ENCODE data around the gene MXRA5.
"Not testable (repeated sequence)": the region's sequence is repeated elsewhere in the genome, so short reads cannot be mapped to it uniquely, and the experiment has no call there.

The MXRA5 gene

GRCh38 chrX:3295731-3296130, 50.7 kb downstream of the MXRA5 start:
- Mint-ChIP-seq H3K4me3 (no peak overlapping the region), H3K9me3 (no peaks in the 10 kb centered on the region), H3K27me3 (no peaks in the 10 kb centered on the region), H3K36me3 (ENCODE audit: insufficient read depth) (peaks cover 3% of the 10 kb centered on the region), H3K27ac (no peak overlapping the region), H3K4me1 (ENCODE audit: low read depth in 2 of 2) (no peaks in the 10 kb centered on the region)
- DNase-seq, result no peak
- ATAC-seq (replicated peaks), result no peak

DNA sequence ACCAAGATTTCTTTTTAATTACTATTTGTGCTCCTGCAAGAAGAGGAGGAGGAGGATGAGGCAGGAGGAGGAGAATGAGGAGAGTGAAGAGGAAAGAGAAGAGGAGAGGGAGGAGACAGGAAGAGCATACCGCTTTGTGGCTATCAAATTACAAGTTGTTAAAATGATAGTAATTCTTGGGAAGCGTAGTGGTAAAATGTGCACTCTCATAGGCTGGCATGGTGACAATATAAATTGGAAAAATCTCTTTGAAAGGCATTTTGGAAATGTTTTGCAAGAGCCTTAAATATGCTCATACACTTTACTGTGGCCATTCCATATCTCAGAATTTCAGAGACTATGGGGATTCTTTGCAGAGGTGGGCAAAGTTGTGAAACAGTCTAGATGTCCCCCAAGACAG, 53.2 kb downstream of the MXRA5 start:
- Mint-ChIP-seq H3K27me3 (no peaks in the 10 kb centered on the region), H3K4me3 (no peak overlapping the region), H3K36me3 (ENCODE audit: insufficient read depth) (peaks cover 3% of the 10 kb centered on the region), H3K9me3 (no peaks in the 10 kb centered on the region), H3K4me1 (ENCODE audit: low read depth in 2 of 2) (no peaks in the 10 kb centered on the region), H3K27ac (no peak overlapping the region)
- ATAC-seq (replicated peaks) (no peak), DNase-seq (no peak)

DNA sequence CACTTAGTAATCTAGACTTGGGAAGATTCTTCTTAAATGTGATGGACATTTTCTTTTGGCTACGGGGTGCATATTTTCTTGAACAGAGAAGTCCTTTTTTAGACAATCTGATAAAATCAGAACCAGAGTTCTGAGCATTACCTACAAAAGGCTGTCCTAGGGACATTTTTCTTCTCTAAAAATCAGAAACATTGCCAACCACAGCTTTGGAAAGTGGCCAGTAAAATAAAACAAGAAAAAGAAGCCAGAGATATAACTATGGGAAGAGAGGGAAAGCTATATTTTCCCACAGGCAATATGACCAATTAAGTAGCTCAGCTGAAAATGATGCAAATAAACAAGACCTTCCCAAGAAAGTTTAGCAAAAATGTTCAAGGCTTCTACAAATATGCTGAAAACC, 55.9 kb downstream of the MXRA5 start:
- H3K4me1 Mint-ChIP-seq (ENCODE audit: low read depth in 2 of 2), result no peaks in the 10 kb centered on the region
- no peaks in the 10 kb centered on the region for H3K9me3 Mint-ChIP-seq
- H3K27me3 Mint-ChIP-seq, result no peaks in the 10 kb centered on the region
- no peak overlapping the region for H3K4me3 Mint-ChIP-seq
- H3K27ac Mint-ChIP-seq, result no peak overlapping the region
- DNase-seq (no peak), ATAC-seq (replicated peaks) (no peak)
- H3K36me3 Mint-ChIP-seq (ENCODE audit: insufficient read depth), result peaks cover 3% of the 10 kb centered on the region

- no peak overlapping the region for H3K27ac Mint-ChIP-seq
- ATAC-seq (replicated peaks) (no peak), DNase-seq (no peak)
- no peaks in the 10 kb centered on the region for H3K9me3 Mint-ChIP-seq
- H3K4me1 Mint-ChIP-seq (ENCODE audit: low read depth in 2 of 2), result no peaks in the 10 kb centered on the region
- no peaks in the 10 kb centered on the region for H3K36me3 Mint-ChIP-seq (ENCODE audit: insufficient read depth)
- H3K4me3 Mint-ChIP-seq, result no peak overlapping the region
- H3K27me3 Mint-ChIP-seq, result no peaks in the 10 kb centered on the region
Observed at GRCh38 chrX:3286196-3286945, 60.1 kb downstream of the MXRA5 start.

DNA sequence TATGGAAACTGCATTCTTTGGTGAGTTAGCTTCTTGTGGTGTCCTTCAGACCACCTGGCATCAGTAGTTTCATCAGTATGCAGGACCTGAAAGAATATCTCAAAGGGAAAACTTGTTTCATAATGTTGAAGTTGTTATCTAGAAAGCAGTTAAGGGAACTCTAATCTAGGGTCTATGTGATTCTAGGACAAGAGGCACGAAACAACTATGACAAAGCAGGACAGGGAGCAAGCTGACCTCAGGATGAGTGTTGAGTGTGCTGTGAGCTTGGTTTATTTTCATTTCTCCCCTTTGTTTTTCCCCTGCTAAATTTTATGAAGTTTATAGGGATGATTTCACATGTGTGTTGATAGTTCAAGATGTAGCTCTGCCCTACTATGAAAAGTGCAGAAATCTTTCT, 65.7 kb downstream of the MXRA5 start:
- H3K27me3 Mint-ChIP-seq, result no peaks in the 10 kb centered on the region
- no peak overlapping the region for H3K27ac Mint-ChIP-seq
- ATAC-seq (replicated peaks), result no peak

GRCh38 chrX:3273668-3274067, 72.8 kb downstream of the MXRA5 start:
- not testable (repeated sequence) for H3K27ac Mint-ChIP-seq; H3K27me3 Mint-ChIP-seq; ATAC-seq (replicated peaks); H3K9me3 Mint-ChIP-seq; H3K36me3 Mint-ChIP-seq (ENCODE audit: insufficient read depth); H3K4me1 Mint-ChIP-seq (ENCODE audit: low read depth in 2 of 2); H3K4me3 Mint-ChIP-seq; DNase-seq

More for the DNA sequence above, 65.7 kb downstream of the MXRA5 start:
- no peak for DNase-seq
- H3K9me3 Mint-ChIP-seq, result peaks cover 0 to 4% of the 10 kb centered on the region in 2 donors
- H3K36me3 Mint-ChIP-seq (ENCODE audit: insufficient read depth), result no peaks in the 10 kb centered on the region
- H3K4me3 Mint-ChIP-seq, result no peak overlapping the region
- no peaks in the 10 kb centered on the region for H3K4me1 Mint-ChIP-seq (ENCODE audit: low read depth in 2 of 2)

DNA sequence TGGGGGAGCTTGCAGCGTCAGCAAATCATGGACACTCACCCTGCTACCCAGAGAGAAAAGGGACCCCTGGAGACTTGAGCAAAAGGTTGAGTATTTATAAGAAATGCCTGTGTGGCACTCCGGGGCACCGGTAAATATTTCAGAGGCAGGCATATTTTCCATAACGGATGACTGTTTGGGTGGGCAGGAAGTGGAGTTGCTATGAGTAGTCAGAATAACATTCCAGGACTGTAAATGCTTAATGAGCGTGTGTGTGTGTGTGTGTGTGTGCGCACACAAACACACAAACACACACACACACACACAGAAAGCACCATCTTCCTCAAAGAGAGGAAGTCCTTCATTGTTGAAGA, 74.6 kb downstream of the MXRA5 start:
- no peaks in the 10 kb centered on the region for H3K4me1 Mint-ChIP-seq (ENCODE audit: low read depth in 2 of 2)

GRCh38 chrX:3271183-3271833, 75.1 kb downstream of the MXRA5 start:
- no peak overlapping the region for H3K4me3 Mint-ChIP-seq
- no peaks in the 10 kb centered on the region for H3K36me3 Mint-ChIP-seq (ENCODE audit: insufficient read depth)
- ATAC-seq (replicated peaks), result no peak
- H3K9me3 Mint-ChIP-seq, result no peaks in the 10 kb centered on the region
- no peak for DNase-seq
- no peak overlapping the region for H3K27ac Mint-ChIP-seq
- no peaks in the 10 kb centered on the region for H3K27me3 Mint-ChIP-seq
- H3K4me1 Mint-ChIP-seq (ENCODE audit: low read depth in 2 of 2), result no peaks in the 10 kb centered on the region

More for the DNA sequence above, 74.6 kb downstream of the MXRA5 start:
- H3K36me3 Mint-ChIP-seq (ENCODE audit: insufficient read depth), result no peaks in the 10 kb centered on the region
- H3K27me3 Mint-ChIP-seq, result no peaks in the 10 kb centered on the region
- DNase-seq (no peak), ATAC-seq (replicated peaks) (no peak)
- no peaks in the 10 kb centered on the region for H3K9me3 Mint-ChIP-seq
- no peak overlapping the region for H3K4me3 Mint-ChIP-seq
- no peak overlapping the region for H3K27ac Mint-ChIP-seq

- Mint-ChIP-seq H3K4me3 (no peak overlapping the region), H3K36me3 (ENCODE audit: insufficient read depth) (no peaks in the 10 kb centered on the region), H3K9me3 (peaks cover 0 to under 1% of the 10 kb centered on the region in 2 donors), H3K27me3 (no peaks in the 10 kb centered on the region), H3K27ac (no peak overlapping the region), H3K4me1 (ENCODE audit: low read depth in 2 of 2) (no peaks in the 10 kb centered on the region)
- DNase-seq (no peak), ATAC-seq (replicated peaks) (no peak)
Observed at GRCh38 chrX:3268829-3269228, 77.6 kb downstream of the MXRA5 start.

GRCh38 chrX:3263681-3264126, 82.7 kb downstream of the MXRA5 start:
- H3K4me3 Mint-ChIP-seq, result no peak overlapping the region
- H3K27me3 Mint-ChIP-seq, result no peaks in the 10 kb centered on the region

DNA sequence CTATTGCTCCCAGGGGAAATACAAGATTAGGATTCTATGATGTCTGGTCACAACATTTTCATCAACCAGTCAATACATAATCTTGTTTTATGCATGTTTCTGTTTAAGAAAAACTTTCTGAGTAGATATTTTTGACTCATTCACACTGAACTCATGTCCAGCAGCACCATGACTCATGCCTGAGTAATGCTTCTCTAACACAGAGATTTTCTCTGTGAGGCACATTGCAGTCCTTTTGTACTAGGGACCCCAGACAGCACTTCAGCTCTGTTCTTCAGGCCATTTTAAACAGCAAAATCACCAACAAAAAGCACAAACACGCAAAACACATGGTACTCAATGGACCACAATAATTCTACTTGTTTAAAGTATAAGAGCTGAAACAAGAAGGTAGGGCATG, 83.6 kb downstream of the MXRA5 start:
- DNase-seq (no peak), ATAC-seq (replicated peaks) (no peak)
- Mint-ChIP-seq H3K4me1 (ENCODE audit: low read depth in 2 of 2) (no peaks in the 10 kb centered on the region), H3K4me3 (no peak overlapping the region), H3K9me3 (peaks cover 0 to 4% of the 10 kb centered on the region in 2 donors), H3K27me3 (no peaks in the 10 kb centered on the region), H3K27ac (no peak overlapping the region), H3K36me3 (ENCODE audit: insufficient read depth) (no peaks in the 10 kb centered on the region)

More at GRCh38 chrX:3263681-3264126, 82.7 kb downstream of the MXRA5 start:
- peaks cover 0 to 4% of the 10 kb centered on the region in 2 donors for H3K9me3 Mint-ChIP-seq
- DNase-seq, result no peak
- no peaks in the 10 kb centered on the region for H3K4me1 Mint-ChIP-seq (ENCODE audit: low read depth in 2 of 2)
- H3K36me3 Mint-ChIP-seq (ENCODE audit: insufficient read depth), result no peaks in the 10 kb centered on the region
- H3K27ac Mint-ChIP-seq, result no peak overlapping the region
- no peak for ATAC-seq (replicated peaks)

All from effector memory CD8-positive, alpha-beta T cell (primary cell).